Measurements from ENCODE around the gene MYPOP. TPM values are rescaled to one million over a fixed set of nuclear protein-coding genes. Genes with fewer than 3 reads are reported as not detected.

Gene MYPOP
- total and polyA plus RNA-seq, 9 of the 15 experiments (the other 6 are each of a cell fraction or from before 2014, with no cell fraction given): 0.32 to 7.6 (median 1.6) TPM

- TF ChIP-seq, protein P1, sequence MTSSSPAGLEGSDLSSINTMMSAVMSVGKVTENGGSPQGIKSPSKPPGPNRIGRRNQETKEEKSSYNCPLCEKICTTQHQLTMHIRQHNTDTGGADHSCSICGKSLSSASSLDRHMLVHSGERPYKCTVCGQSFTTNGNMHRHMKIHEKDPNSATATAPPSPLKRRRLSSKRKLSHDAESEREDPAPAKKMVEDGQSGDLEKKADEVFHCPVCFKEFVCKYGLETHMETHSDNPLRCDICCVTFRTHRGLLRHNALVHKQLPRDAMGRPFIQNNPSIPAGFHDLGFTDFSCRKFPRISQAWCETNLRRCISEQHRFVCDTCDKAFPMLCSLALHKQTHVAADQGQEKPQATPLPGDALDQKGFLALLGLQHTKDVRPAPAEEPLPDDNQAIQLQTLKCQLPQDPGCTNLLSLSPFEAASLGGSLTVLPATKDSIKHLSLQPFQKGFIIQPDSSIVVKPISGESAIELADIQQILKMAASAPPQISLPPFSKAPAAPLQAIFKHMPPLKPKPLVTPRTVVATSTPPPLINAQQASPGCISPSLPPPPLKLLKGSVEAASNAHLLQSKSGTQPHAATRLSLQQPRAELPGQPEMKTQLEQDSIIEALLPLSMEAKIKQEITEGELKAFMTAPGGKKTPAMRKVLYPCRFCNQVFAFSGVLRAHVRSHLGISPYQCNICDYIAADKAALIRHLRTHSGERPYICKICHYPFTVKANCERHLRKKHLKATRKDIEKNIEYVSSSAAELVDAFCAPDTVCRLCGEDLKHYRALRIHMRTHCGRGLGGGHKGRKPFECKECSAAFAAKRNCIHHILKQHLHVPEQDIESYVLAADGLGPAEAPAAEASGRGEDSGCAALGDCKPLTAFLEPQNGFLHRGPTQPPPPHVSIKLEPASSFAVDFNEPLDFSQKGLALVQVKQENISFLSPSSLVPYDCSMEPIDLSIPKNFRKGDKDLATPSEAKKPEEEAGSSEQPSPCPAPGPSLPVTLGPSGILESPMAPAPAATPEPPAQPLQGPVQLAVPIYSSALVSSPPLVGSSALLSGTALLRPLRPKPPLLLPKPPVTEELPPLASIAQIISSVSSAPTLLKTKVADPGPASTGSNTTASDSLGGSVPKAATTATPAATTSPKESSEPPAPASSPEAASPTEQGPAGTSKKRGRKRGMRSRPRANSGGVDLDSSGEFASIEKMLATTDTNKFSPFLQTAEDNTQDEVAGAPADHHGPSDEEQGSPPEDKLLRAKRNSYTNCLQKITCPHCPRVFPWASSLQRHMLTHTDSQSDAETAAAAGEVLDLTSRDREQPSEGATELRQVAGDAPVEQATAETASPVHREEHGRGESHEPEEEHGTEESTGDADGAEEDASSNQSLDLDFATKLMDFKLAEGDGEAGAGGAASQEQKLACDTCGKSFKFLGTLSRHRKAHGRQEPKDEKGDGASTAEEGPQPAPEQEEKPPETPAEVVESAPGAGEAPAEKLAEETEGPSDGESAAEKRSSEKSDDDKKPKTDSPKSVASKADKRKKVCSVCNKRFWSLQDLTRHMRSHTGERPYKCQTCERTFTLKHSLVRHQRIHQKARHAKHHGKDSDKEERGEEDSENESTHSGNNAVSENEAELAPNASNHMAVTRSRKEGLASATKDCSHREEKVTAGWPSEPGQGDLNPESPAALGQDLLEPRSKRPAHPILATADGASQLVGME (CRISPR knock-in tag; IDR thresholded peaks at IDR 0.05): no peak
- TF ChIP-seq ZBTB7A (IDR thresholded peaks at IDR 0.05; ENCODE audit: borderline replicate concordance, control insufficient read depth, low read depth, low read length) (peak; percentile 70; the same call in 1 of the 2 replicates), CHD4 (IDR thresholded peaks at IDR 0.05; ENCODE audit: insufficient read depth, insufficient replicate concordance, low read depth, low read length, poor library complexity, severe bottlenecking) (peak; percentile 36), ZFX (CRISPR knock-in tag; IDR thresholded peaks at IDR 0.05) (peak; percentile 88), ZNF696 (CRISPR knock-in tag; conservative IDR thresholded peaks at IDR 0.05) (no peak), NBN (IDR thresholded peaks at IDR 0.05; ENCODE audit: low read depth) (peak; percentile 66; the same call in 1 of the 2 replicates), HSF4 (CRISPR knock-in tag; IDR thresholded peaks at IDR 0.05; ENCODE audit: borderline replicate concordance) (no peak), RB1 (IDR thresholded peaks at IDR 0.05; ENCODE audit: low read depth) (peak; percentile 41; the same call in 1 of the 2 replicates), C11orf30 (IDR thresholded peaks at IDR 0.05; ENCODE audit: low read depth) (no peak), ZNF263 (CRISPR knock-in tag; IDR thresholded peaks at IDR 0.05; ENCODE audit: borderline replicate concordance) (peak; percentile 26; the same call in 1 of the 2 replicates), GTF2B (IDR thresholded peaks at IDR 0.05; ENCODE audit: extremely low read depth, insufficient read length) (no peak), KDM4B (IDR thresholded peaks at IDR 0.05; ENCODE audit: borderline replicate concordance in 2 of 2, low read depth in 1 of 2) (peak in 1 of 2 experiments; percentile 33; a peak in 1 of 4 replicates)
Measured at GRCh38 chr19:45876411-45877197, 25.8 kb downstream of the MYPOP start (continued).
